Suprapubic skin (tissue), 4 donors: Measurements from ENCODE around the gene SMAD1.

Source experiments
- CTCF ChIP-seq, 2 donors: fragments of 200-600 bp in 1 of 2; fragments of 450-650 bp in 1 of 2; sonication (generic) in 1 of 2; IDR thresholded peaks; one replicate each; pipeline ENCODE4 v1.5.1; 2016 to 2019; ENCODE audit warnings: antibody characterized with exemption in 2 of 2, mild to moderate bottlenecking in 1 of 2, moderate library complexity in 1 of 2
- EP300 ChIP-seq: sonication (generic); formaldehyde crosslinking; IDR thresholded peaks from one replicate; pipeline ENCODE4 v1.6.1; 2017; ENCODE audit warnings: antibody characterized with exemption
- POLR2A ChIP-seq, 2 donors: fragments of 450-650 bp; IDR thresholded peaks; one replicate each; pipeline ENCODE4 v1.6.1; 2017; ENCODE audit warnings: antibody characterized with exemption in 2 of 2, mild to moderate bottlenecking in 2 of 2, moderate library complexity in 2 of 2
- POLR2AphosphoS5 ChIP-seq, 3 donors: sonication (generic); formaldehyde crosslinking; IDR thresholded peaks; one replicate each; pipeline ENCODE4 v1.6.1; 2017; ENCODE audit warnings: antibody characterized with exemption in 3 of 3

DNA sequence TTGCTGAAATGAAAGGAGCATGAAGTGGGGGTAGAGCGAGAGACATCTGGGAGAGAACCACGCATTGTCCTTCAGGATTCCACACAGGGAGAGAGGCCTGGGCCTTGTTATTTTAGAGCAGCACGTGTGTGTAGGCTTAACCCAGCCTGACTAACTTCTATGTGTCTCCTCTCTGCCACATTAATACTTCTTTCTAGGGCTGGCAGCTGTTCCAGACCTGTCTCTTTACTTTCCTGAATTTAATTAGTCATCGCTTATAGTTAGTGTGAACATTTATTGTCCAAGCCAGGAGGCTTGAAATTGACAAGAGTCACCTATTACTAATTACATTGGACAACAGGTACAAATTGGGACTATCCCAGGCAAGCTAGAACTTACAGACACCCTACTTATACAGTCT, 51.3 kb downstream of the SMAD1 start:
- TF ChIP-seq POLR2A (IDR thresholded peaks at IDR 0.05) (no peak), CTCF (IDR thresholded peaks at IDR 0.05) (no peak), POLR2AphosphoS5 (IDR thresholded peaks at IDR 0.05) (no peak), EP300 (no peak)
